ENCODE data around the gene ACOXL. TPM values are rescaled to one million over a fixed set of nuclear protein-coding genes. Genes with fewer than 3 reads are reported as not detected.
A peak's percentile ranks its signal among the peaks of the same experiment; 100 is the strongest.

ACOXL gene
- total RNA-seq, 3 donors from 2014 or later (not counting 1 experiment from before 2014, with no cell fraction given): not detected

- peak overlapping the region; percentile 95 for H3K4me3 Mint-ChIP-seq
- Histone ChIP-seq H3K27me3 (ENCODE audit: control insufficient read depth, insufficient read depth, low read length) (peaks cover 35% of the 10 kb centered on the region), H3K36me3 (ENCODE audit: control insufficient read depth, insufficient read depth, low read length) (peaks cover 7% of the 10 kb centered on the region), H3K9me3 (ENCODE audit: control insufficient read depth, insufficient read depth, low read length) (no peaks in the 10 kb centered on the region), H3K4me3 (ENCODE audit: low read length) (peak overlapping the region; percentile 52), H3K27ac (ENCODE audit: low read length) (no peak overlapping the region), H3K4me1 (ENCODE audit: control insufficient read depth, insufficient read depth, low read length) (peaks cover 63% of the 10 kb centered on the region)
- 2% methylated on average over 27 of the region's 27 CpGs for WGBS (ENCODE audit: insufficient coverage)
- peak overlapping the region in 1 of 2 donors; percentile 74 for H3K27ac Mint-ChIP-seq
- intact Hi-C loops (cut with micrococcal nuclease): loop anchor here (2.0 to 10.0 kb wide), 5 partner anchors 125 to 582 kb away; partner anchors contain the start of gene BUB1
- H3K36me3 Mint-ChIP-seq: no peaks in the 10 kb centered on the region
- H3K4me1 Mint-ChIP-seq: peaks cover 47 to 56% of the 10 kb centered on the region in 2 donors
- TF ChIP-seq CTCF (IDR thresholded peaks at IDR 0.05): no peak
- no peak for ATAC-seq
- H3K27me3 Mint-ChIP-seq (ENCODE audit: low read depth in 2 of 2): peaks cover 39 to 43% of the 10 kb centered on the region in 2 donors
- peak in 1 of 2 donors; percentile 49 for DNase-seq
- H3K9me3 Mint-ChIP-seq: no peaks in the 10 kb centered on the region
These were observed 387.5 kb downstream of the ACOXL start for GRCh38 chr2:111119822-111120252.

DNA sequence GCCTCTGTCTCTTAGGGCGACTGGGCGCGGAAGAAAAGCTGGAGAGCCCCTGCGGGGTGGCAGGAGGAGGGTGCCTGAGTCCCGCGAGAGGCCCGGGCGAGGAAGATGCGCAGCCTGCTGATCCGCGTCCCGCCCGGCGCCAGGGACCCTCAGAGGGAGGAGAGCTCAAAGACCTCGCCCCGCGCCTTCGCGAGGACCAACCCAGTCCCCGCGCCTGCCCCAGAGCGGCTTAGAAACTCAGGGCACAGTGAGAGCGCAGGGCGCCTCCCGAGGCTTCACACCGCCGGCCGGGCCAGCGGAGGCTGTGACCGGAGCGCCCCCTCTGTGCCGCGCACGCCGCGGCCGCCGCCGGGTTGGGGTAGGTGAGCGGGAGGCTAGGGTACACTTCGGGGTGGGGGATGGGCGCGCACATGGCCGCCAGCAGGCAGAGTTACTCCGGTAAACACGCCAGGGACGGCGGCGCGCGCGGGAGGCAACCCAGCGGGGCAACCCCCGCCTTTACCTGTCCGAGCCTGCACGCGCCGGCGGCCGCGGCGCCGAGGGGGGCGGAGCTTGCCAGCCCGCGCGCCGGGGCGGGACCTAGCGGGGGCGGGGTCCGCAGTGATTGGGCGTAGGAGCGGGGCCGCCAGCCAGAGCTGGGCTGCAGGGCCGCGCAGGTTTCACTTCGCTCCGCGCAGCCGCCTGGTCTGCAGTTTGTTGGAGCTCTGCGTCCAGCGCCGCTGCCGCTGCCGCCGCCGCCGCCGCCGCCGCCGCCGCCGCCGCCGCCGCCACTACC, 388.1 kb downstream of the ACOXL start, which contains the start of gene BCL2L11:
BCL2L11 (plus strand) TSS at position 662 of the 775 bp plus-strand sequence. CDS start 2,832 bp downstream, outside the sequence.
- Mint-ChIP-seq H3K36me3 (no peaks in the 10 kb centered on the region), H3K9me3 (no peaks in the 10 kb centered on the region), H3K4me1 (peaks cover 47 to 56% of the 10 kb centered on the region in 2 donors), H3K27me3 (ENCODE audit: low read depth in 2 of 2) (peaks cover 39 to 42% of the 10 kb centered on the region in 2 donors), H3K27ac (peak within 1 kb of the TSS; percentile 86 to 89), H3K4me3 (peak within 1 kb of the TSS; percentile 95)
- Histone ChIP-seq H3K27ac (ENCODE audit: low read length) (peak within 1 kb of the TSS; percentile 59), H3K27me3 (ENCODE audit: control insufficient read depth, insufficient read depth, low read length) (peaks cover 35% of the 10 kb centered on the region), H3K4me3 (ENCODE audit: low read length) (peak within 1 kb of the TSS; percentile 83), H3K9me3 (ENCODE audit: control insufficient read depth, insufficient read depth, low read length) (no peaks in the 10 kb centered on the region), H3K36me3 (ENCODE audit: control insufficient read depth, insufficient read depth, low read length) (peaks cover 11% of the 10 kb centered on the region), H3K4me1 (ENCODE audit: control insufficient read depth, insufficient read depth, low read length) (peaks cover 63% of the 10 kb centered on the region)
- DNase-seq: peak; percentile 85 to 94
- TF ChIP-seq CTCF (IDR thresholded peaks at IDR 0.05): no peak
- WGBS (ENCODE audit: insufficient coverage): under 1% methylated on average over 98 of the region's 98 CpGs
- peak; percentile 74 to 86 (median 80) for ATAC-seq
- intact Hi-C loops (cut with micrococcal nuclease): loop anchor here (2.0 to 5.0 kb wide), 2 partner anchors 266 to 443 kb away; partner anchors contain the start of gene BUB1

DNA sequence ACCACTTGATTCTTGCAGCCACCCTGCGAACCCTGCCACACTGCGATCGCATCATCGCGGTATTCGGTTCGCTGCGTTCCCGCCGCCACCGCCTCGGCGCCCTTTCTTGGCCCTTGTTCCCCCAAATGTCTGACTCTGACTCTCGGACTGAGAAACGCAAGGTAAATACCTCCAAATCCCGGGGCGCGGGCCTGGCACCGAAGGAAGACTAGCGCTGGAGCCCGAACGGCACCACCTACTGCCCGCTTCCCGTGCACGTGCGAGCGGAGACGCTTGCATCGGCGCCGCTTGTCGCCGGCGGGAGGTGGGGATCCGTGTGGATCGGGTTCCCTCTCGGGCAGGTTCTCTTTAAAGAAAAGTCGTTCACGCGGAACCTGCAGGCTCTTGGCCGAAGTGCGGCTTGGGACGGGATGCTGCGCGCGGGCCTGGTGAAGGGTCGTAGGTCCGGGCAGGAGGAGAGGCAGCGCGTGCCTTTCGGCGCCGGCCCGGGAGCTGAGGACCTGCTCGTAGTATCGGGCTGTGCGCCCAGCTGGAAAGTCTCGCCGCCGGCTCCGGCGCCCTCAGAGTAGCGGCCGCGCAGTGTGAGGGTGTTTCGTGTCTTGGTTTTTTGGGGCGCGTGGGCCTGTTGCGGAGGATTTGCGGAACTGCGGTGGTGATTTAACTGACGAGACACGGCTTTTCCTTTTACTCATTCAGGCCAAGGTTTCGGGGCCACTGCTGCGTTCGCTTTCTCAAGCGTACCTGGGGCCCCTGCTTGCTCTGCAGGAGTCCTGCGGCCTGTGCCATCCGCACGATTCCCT, 388.9 kb downstream of the ACOXL start:
- peak overlapping the region; percentile 86 to 89 for H3K27ac Mint-ChIP-seq
- H3K9me3 ChIP-seq (ENCODE audit: control insufficient read depth, insufficient read depth, low read length): no peaks in the 10 kb centered on the region
- peak overlapping the region; percentile 95 for H3K4me3 Mint-ChIP-seq
- TF ChIP-seq CTCF (IDR thresholded peaks at IDR 0.05): no peak
- peaks cover 35% of the 10 kb centered on the region for H3K27me3 ChIP-seq (ENCODE audit: control insufficient read depth, insufficient read depth, low read length)
- H3K4me1 ChIP-seq (ENCODE audit: control insufficient read depth, insufficient read depth, low read length): peaks cover 63% of the 10 kb centered on the region
- peak overlapping the region; percentile 83 for H3K4me3 ChIP-seq (ENCODE audit: low read length)
- no peaks in the 10 kb centered on the region for H3K36me3 Mint-ChIP-seq
- ATAC-seq (no peak), DNase-seq (peak; percentile 46 to 72)
- H3K9me3 Mint-ChIP-seq: no peaks in the 10 kb centered on the region
- H3K27me3 Mint-ChIP-seq (ENCODE audit: low read depth in 2 of 2): peaks cover 34 to 35% of the 10 kb centered on the region in 2 donors
- peaks cover 47 to 59% of the 10 kb centered on the region in 2 donors for H3K4me1 Mint-ChIP-seq
- peaks cover 15% of the 10 kb centered on the region for H3K36me3 ChIP-seq (ENCODE audit: control insufficient read depth, insufficient read depth, low read length)
- peak overlapping the region; percentile 59 for H3K27ac ChIP-seq (ENCODE audit: low read length)
- intact Hi-C loops (cut with micrococcal nuclease): loop anchor here (2.0 to 5.0 kb wide), 2 partner anchors 266 to 444 kb away; partner anchors contain the start of gene BUB1
- under 1% methylated on average over 80 of the region's 80 CpGs for WGBS (ENCODE audit: insufficient coverage)

Measured in natural killer cell (primary cell).